Ovary (tissue), 9 donors: ENCODE results near the gene FAM13C. TPM values are rescaled to one million over a fixed set of nuclear protein-coding genes. Genes with fewer than 3 reads are reported as not detected.

Experiments
- DNase-seq, 5 donors: peaks; one replicate each; pipeline ENCODE4 v3.0.0-alpha.2; 2019 to 2020
- H3K27ac ChIP-seq, 2 donors: fragments of 200-600 bp; one replicate each; pipeline versions ENCODE4 v1.5.1 to v1.8.0; 2019 to 2022
- H3K27me3 ChIP-seq: fragments of 200-600 bp; one replicate; pipeline ENCODE4 v1.8.0; 2022
- H3K36me3 ChIP-seq: fragments of 200-600 bp; sonication (generic); one replicate; pipeline ENCODE4 v1.5.1; 2019
- H3K4me1 ChIP-seq: one replicate; pipeline ENCODE4 v1.8.1; 2013; ENCODE audit warnings: mild to moderate bottlenecking, moderate library complexity; ENCODE audit not compliant: insufficient read depth
- H3K4me3 ChIP-seq: fragments of 200-600 bp; sonication (generic); one replicate; pipeline ENCODE4 v1.5.1; 2017
- H3K9me3 ChIP-seq, 2 donors: fragments of 200-600 bp in 1 of 2; sonication (generic) in 1 of 2; one replicate each; pipeline versions ENCODE4 v1.5.1 to v1.8.1; 2013 to 2019; ENCODE audit warnings: mild to moderate bottlenecking in 1 of 2, moderate library complexity in 1 of 2
- CTCF ChIP-seq, 3 donors: fragments of 450-650 bp in 2 of 3; fragments of 200-600 bp in 1 of 3; IDR thresholded peaks; one replicate each; pipeline versions ENCODE4 v1.5.1 to v1.8.0; 2016 to 2022; ENCODE audit warnings: antibody characterized with exemption in 3 of 3, mild to moderate bottlenecking in 1 of 3
- EP300 ChIP-seq: sonication (generic); formaldehyde crosslinking; IDR thresholded peaks from one replicate; pipeline ENCODE4 v1.6.1; 2017; ENCODE audit warnings: antibody characterized with exemption
- POLR2A ChIP-seq: fragments of 450-650 bp; IDR thresholded peaks from one replicate; pipeline ENCODE4 v1.6.1; 2017; ENCODE audit warnings: antibody characterized with exemption, mild to moderate bottlenecking, moderate library complexity
- WGBS, 3 donors: extraction: QIAGEN DNeasy Blood & Tissue Kit in 1 of 3; methylation state at CpG; one replicate each; pipeline versions ENCODE4 v1.1.5 to v1.1.7; 2013 to 2017; 5-methylcytosine and 5-hydroxymethylcytosine counted together
- intact Hi-C, 4 donors: fragments of 100-400 bp; cut with DNase I; formaldehyde crosslinking; loops; one replicate each; pipeline versions ENCODE4 v1.11.0 to v1.15.1; 2022 to 2023
- polyA plus RNA-seq, 2 donors: library from polyadenylated mRNA; stranded (reverse); fragments of 200-250 nt in 1 of 2; fragments of 350-450 nt in 1 of 2; fragmentation: Illumina TruSeq in 1 of 2; extraction: RNeasy Lipid Tissue Mini Kit (QIAGEN cat#74804) in 1 of 2; gene quantifications; one replicate each; pipeline ENCODE4 v1.2.3, GENCODE V29; 2013 to 2014
- total RNA-seq, 7 donors: library from RNA; depleted of rRNA in 2 of 7; stranded (reverse); fragments of >200 nt in 2 of 7; fragmentation: NEBNext Ultra II Directional in 3 of 7; extraction: Animal tissue kit (Norgen Biotek cat#: 25700) in 3 of 7; gene quantifications; one replicate each; pipeline versions ENCODE4 v1.1.0 to v1.2.4, GENCODE V29; 2016 to 2023
- donor health status: DM: no; HTN: no; CAD: no; lungs with moderate emphysema.
- donor health status: DM: no; HTN: no; CAD: no.
- donor health status: Bipolar disorder and iron deficiency.
- donor health status: DM: yes; HTN: yes; CAD: no.
- donor health status: DM: no; HTN: no; CAD: no.
- donor health status: DM: yes; HTN: yes; CAD: no.

The FAM13C gene
- total and polyA plus RNA-seq, 9 donors = 11.9 to 35.2 (median 20.2) TPM

DNA sequence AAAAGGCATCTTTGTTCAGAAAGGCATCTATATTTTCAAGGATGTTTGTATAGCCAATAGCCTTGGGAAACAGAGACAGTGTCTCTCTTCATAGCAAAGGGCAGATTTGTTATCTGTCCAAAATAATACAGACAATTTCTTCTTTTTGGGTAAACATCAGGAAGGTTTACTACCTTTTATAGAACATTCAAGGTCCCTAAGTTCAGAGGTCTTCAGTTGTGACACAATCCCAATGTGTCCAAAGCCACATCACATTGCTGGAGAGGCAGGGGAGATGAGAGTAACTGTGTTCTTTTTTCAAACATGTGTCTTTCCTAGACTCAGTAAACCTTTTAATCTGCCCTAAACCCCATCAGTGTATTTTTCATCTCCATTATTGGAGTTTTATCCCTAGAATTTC, 33.6 kb upstream of the FAM13C start:
- intact Hi-C loops = no loop called here
- DNase-seq = no peak
- H3K4me3 ChIP-seq = no peak overlapping the region
- H3K27ac ChIP-seq = no peak overlapping the region
- H3K36me3 ChIP-seq = no peaks in the 10 kb centered on the region
- no peaks in the 10 kb centered on the region for H3K27me3 ChIP-seq
- no peaks in the 10 kb centered on the region for H3K9me3 ChIP-seq
- no peak for TF ChIP-seq POLR2A
- TF ChIP-seq EP300 = no peak
- no peak for TF ChIP-seq CTCF (IDR thresholded peaks at IDR 0.05)
- H3K4me1 ChIP-seq = no peaks in the 10 kb centered on the region

DNA sequence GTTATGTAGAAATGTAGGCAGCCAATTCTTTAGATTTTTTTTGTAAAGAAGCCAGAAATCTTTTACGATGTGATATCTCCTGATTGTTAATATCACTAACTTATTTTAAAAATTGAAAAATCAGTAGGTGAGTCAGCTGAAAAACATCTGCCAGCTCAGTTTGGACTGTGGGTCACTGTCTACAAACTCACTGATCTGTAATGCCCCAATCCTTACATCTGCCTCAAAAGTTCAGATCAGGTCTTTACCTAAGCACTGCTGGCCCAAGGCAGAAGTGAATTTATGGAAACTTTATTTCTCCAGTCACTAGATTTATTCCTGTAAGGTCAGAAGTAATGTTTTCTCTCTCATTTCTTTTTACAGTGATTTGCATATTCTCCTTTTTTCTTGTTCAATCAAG, 31.0 kb upstream of the FAM13C start:
- no peak for TF ChIP-seq POLR2A
- no peak for TF ChIP-seq EP300
- TF ChIP-seq CTCF (IDR thresholded peaks at IDR 0.05) = no peak
- H3K27ac ChIP-seq = no peak overlapping the region
- no peaks in the 10 kb centered on the region for H3K36me3 ChIP-seq
- 46 to 60% (median 54%) methylated on average over 1 of the region's 1 CpG for WGBS, 3 donors
- no peaks in the 10 kb centered on the region for H3K27me3 ChIP-seq
- intact Hi-C loops = no loop called here
- no peaks in the 10 kb centered on the region for H3K9me3 ChIP-seq
- no peaks in the 10 kb centered on the region for H3K4me1 ChIP-seq
- DNase-seq = no peak
- H3K4me3 ChIP-seq = no peak overlapping the region

DNA sequence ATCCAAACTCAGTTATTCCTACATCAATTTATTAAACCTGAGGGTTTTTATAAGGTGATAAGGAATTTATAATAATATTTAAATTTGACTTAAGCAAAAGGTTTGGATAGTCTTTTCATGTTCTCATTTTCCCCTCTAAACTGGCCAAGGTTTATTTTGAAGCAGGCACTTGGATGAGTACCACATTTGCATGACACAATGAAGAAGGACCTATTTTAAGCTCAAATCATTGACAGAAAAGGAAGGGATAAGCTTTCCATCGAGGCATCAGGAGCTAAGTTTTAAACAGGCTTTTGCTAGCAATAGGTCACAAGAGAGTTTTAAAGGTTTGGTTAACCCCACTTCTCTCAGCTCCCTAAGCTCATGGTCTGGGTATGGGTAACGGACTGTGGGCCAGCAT, 28.7 kb upstream of the FAM13C start:
- intact Hi-C loops = no loop called here
- Histone ChIP-seq H3K4me3 (no peak overlapping the region), H3K27me3 (no peaks in the 10 kb centered on the region), H3K9me3 (no peaks in the 10 kb centered on the region), H3K4me1 (no peaks in the 10 kb centered on the region), H3K36me3 (no peaks in the 10 kb centered on the region), H3K27ac (no peak overlapping the region)
- TF ChIP-seq POLR2A (no peak), EP300 (no peak), CTCF (IDR thresholded peaks at IDR 0.05) (no peak)
- DNase-seq = no peak
- 73 to 76% (median 73%) methylated on average over 2 of the region's 2 CpGs for WGBS, 3 donors

- WGBS, 3 donors = 97 to 100% (median 98%) methylated on average over 1 of the region's 1 CpG
- TF ChIP-seq POLR2A = no peak
- no peak for TF ChIP-seq CTCF (IDR thresholded peaks at IDR 0.05)
- TF ChIP-seq EP300 = no peak
- no peak for DNase-seq
- no peaks in the 10 kb centered on the region for H3K9me3 ChIP-seq
- no peak overlapping the region for H3K27ac ChIP-seq
- no peak overlapping the region for H3K4me3 ChIP-seq
- no peaks in the 10 kb centered on the region for H3K4me1 ChIP-seq
- no peaks in the 10 kb centered on the region for H3K36me3 ChIP-seq
- no peaks in the 10 kb centered on the region for H3K27me3 ChIP-seq
- intact Hi-C loops = no loop called here
Measured at GRCh38 chr10:59388671-59388976, 26.3 kb upstream of the FAM13C start.
